H1 (cell line): ENCODE data around the gene TBC1D9B. TPM values are rescaled to one million over a fixed set of nuclear protein-coding genes. Genes with fewer than 3 reads are reported as not detected.

Source experiments
- CTCF ChIA-PET: fragments of 300-600 bp; sonication (Branson Sonifier 250); formaldehyde crosslinking; loops from one replicate; lab custom pipeline; 2021; ENCODE audit not compliant: partially characterized antibody; lab: Charles Lee
- POLR2A ChIA-PET: fragments of 300-600 bp; sonication (Branson Sonifier 250); formaldehyde crosslinking; loops from one replicate; lab custom pipeline; 2021; ENCODE audit warnings: inconsistent platforms; ENCODE audit not compliant: partially characterized antibody; lab: Charles Lee
- DNase-seq, 2 experiments: peaks; one replicate each; pipeline versions ENCODE4 v3.0.0 to v3.0.0-alpha.2; 2010 to 2022; ENCODE audit warnings: low spot score in 2 of 2, low read depth in 1 of 2, mixed read lengths in 1 of 2
- FAIRE-seq: peaks from 2 replicates; lab custom pipeline; 2011; peaks lifted over from hg19 to GRCh38; lab: Jason Lieb, UNC
- H2AFZ ChIP-seq: 2 replicates; pipeline ENCODE4 v1.8.1; 2012; ENCODE audit warnings: low read length, inconsistent platforms
- H2AK5ac ChIP-seq: 2 replicates; pipeline ENCODE4 v1.6.1; 2013; ENCODE audit warnings: low read depth, low read length
- H2BK120ac ChIP-seq: replicated peaks from 2 replicates; pipeline ENCODE3; 2013; ENCODE audit warnings: low read depth, low read length, inconsistent platforms
- H2BK12ac ChIP-seq: 2 replicates; pipeline ENCODE4 v1.6.1; 2013; ENCODE audit warnings: low read depth, low read length
- H2BK15ac ChIP-seq: 2 replicates; pipeline ENCODE4 v1.6.1; 2013; ENCODE audit warnings: low read length
- H2BK20ac ChIP-seq: 2 replicates; pipeline ENCODE4 v1.6.1; 2013; ENCODE audit warnings: low read length
- H2BK5ac ChIP-seq: 2 replicates; pipeline ENCODE4 v1.6.1; 2013; ENCODE audit warnings: low read depth, low read length
- H3K14ac ChIP-seq: 2 replicates; pipeline ENCODE4 v1.6.1; 2013; ENCODE audit warnings: inconsistent platforms; ENCODE audit not compliant: insufficient read length
- H3K18ac ChIP-seq: 2 replicates; pipeline ENCODE4 v1.6.1; 2013; ENCODE audit warnings: low read length; ENCODE audit errors: extremely low read depth
- H3K23ac ChIP-seq: 2 replicates; pipeline ENCODE4 v1.6.1; 2013; ENCODE audit warnings: inconsistent platforms; ENCODE audit not compliant: insufficient read length
- H3K23me2 ChIP-seq: 2 replicates; pipeline ENCODE4 v1.6.1; 2013; ENCODE audit warnings: low read depth, low read length
- H3K27ac ChIP-seq: 2 replicates; pipeline ENCODE4 v1.6.1; 2011; ENCODE audit warnings: low read depth, low read length, inconsistent platforms
- H3K27me3 ChIP-seq, 4 experiments: replicated peaks in 1 of 4; 1 replicate in 1 of 4; 2 replicates in 3 of 4; pipeline versions ENCODE4 v1.6.1 to v1.8.1; 2011 to 2013; ENCODE audit warnings: low read length in 3 of 4, mild to moderate bottlenecking in 3 of 4, inconsistent platforms in 2 of 4, mixed read lengths in 2 of 4, moderate library complexity in 1 of 4; ENCODE audit not compliant: control insufficient read depth in 3 of 4, insufficient read depth in 3 of 4; ENCODE audit errors: extremely low read depth in 1 of 4
- H3K36me3 ChIP-seq, 4 experiments: 2 replicates each; pipeline versions ENCODE4 v1.6.1 to v1.8.1; 2011 to 2013; ENCODE audit warnings: mild to moderate bottlenecking in 4 of 4, low read length in 3 of 4, moderate library complexity in 2 of 4, control low read depth in 1 of 4, inconsistent platforms in 1 of 4; ENCODE audit not compliant: insufficient read depth in 4 of 4, control insufficient read depth in 2 of 4
- H3K4ac ChIP-seq: replicated peaks from 2 replicates; pipeline ENCODE3; 2013; ENCODE audit warnings: low read length, low read depth, mixed read lengths, inconsistent platforms; ENCODE audit not compliant: insufficient read length
- H3K4me1 ChIP-seq, 4 experiments: replicated peaks in 1 of 4; 1 replicate in 1 of 4; 2 replicates in 3 of 4; pipeline versions ENCODE4 v1.6.1 to v1.8.1; 2011 to 2013; ENCODE audit warnings: low read length in 3 of 4, inconsistent platforms in 2 of 4, mixed read lengths in 1 of 4; ENCODE audit not compliant: insufficient read depth in 4 of 4, control insufficient read depth in 3 of 4
- H3K4me2 ChIP-seq, 2 experiments: 2 replicates each; pipeline versions ENCODE4 v1.6.1 to v1.8.1; 2011 to 2013; ENCODE audit warnings: low read depth in 2 of 2, low read length in 2 of 2, control low read depth in 1 of 2, inconsistent platforms in 1 of 2, mild to moderate bottlenecking in 1 of 2; ENCODE audit not compliant: insufficient read depth in 1 of 2
- H3K4me3 ChIP-seq, 4 experiments: fragments of 200-600, 300-600 bp in 1 of 4; sonication (generic), shearing (Covaris generic), sonication (Bioruptor Twin) in 1 of 4; 2 replicates each; pipeline versions ENCODE4 v1.5.1 to v1.8.1; 2011 to 2016; ENCODE audit warnings: low read length in 4 of 4, low read depth in 3 of 4, control low read depth in 2 of 4, inconsistent platforms in 2 of 4, mild to moderate bottlenecking in 2 of 4, mixed read lengths in 1 of 4, moderate library complexity in 1 of 4; ENCODE audit not compliant: insufficient read depth in 2 of 4; ENCODE audit errors: extremely low read depth in 1 of 4
- H3K56ac ChIP-seq: replicated peaks from 2 replicates; pipeline ENCODE3; 2013; ENCODE audit warnings: low read depth, mild to moderate bottlenecking, mixed read lengths, low read length, inconsistent platforms; ENCODE audit not compliant: insufficient read length
- H3K79me1 ChIP-seq: 2 replicates; pipeline ENCODE4 v1.6.1; 2013; ENCODE audit warnings: low read depth, low read length, control low read depth
- H3K79me2 ChIP-seq, 2 experiments: 2 replicates each; pipeline versions ENCODE4 v1.6.1 to v1.8.1; 2012 to 2013; ENCODE audit warnings: low read length in 2 of 2, mild to moderate bottlenecking in 2 of 2, inconsistent platforms in 1 of 2; ENCODE audit not compliant: insufficient read depth in 2 of 2, control insufficient read depth in 1 of 2
- H3K9ac ChIP-seq, 4 experiments: replicated peaks in 1 of 4; 1 replicate in 1 of 4; 2 replicates in 3 of 4; pipeline versions ENCODE4 v1.6.1 to v1.8.1; 2011 to 2013; ENCODE audit warnings: low read depth in 3 of 4, low read length in 3 of 4, control low read depth in 2 of 4, mild to moderate bottlenecking in 2 of 4, moderate library complexity in 2 of 4, inconsistent platforms in 1 of 4; ENCODE audit errors: extremely low read depth in 1 of 4
- H3K9me3 ChIP-seq, 2 experiments: 2 replicates each; pipeline versions ENCODE4 v1.6.1 to v1.8.1; 2012 to 2013; ENCODE audit warnings: mild to moderate bottlenecking in 2 of 2, moderate library complexity in 2 of 2, control low read depth in 1 of 2, inconsistent platforms in 1 of 2, low read depth in 1 of 2, low read length in 1 of 2, mixed read lengths in 1 of 2; ENCODE audit not compliant: insufficient read depth in 2 of 2
- H4K20me1 ChIP-seq, 2 experiments: replicated peaks in 1 of 2; 2 replicates each; pipeline versions ENCODE3 to v1.8.1; 2011 to 2013; ENCODE audit warnings: inconsistent platforms in 2 of 2, low read length in 2 of 2, mild to moderate bottlenecking in 1 of 2; ENCODE audit not compliant: insufficient read depth in 2 of 2, control insufficient read depth in 1 of 2
- H4K5ac ChIP-seq: 2 replicates; pipeline ENCODE4 v1.6.1; 2013; ENCODE audit warnings: low read length, low read depth, mixed read lengths, inconsistent platforms; ENCODE audit not compliant: insufficient read length
- H4K8ac ChIP-seq: 2 replicates; pipeline ENCODE4 v1.8.0; 2013; ENCODE audit warnings: mild to moderate bottlenecking, moderate library complexity, low read length, inconsistent platforms; ENCODE audit not compliant: insufficient read depth; ENCODE audit errors: extremely low read depth
- H4K91ac ChIP-seq: replicated peaks from 2 replicates; pipeline ENCODE3; 2013; ENCODE audit warnings: low read length, mixed read lengths, inconsistent platforms; ENCODE audit not compliant: insufficient read length
- CREB1 ChIP-seq: IDR thresholded peaks from 2 replicates; pipeline ENCODE4 v1.6.1; 2012; ENCODE audit warnings: inconsistent platforms
- CTCF ChIP-seq, 3 experiments: IDR thresholded peaks; 1 replicate in 2 of 3; 2 replicates in 1 of 3; pipeline versions ENCODE4 v1.5.1 to v1.6.1; 2011; ENCODE audit warnings: low read length in 3 of 3, mild to moderate bottlenecking in 3 of 3, inconsistent platforms in 2 of 3, low read depth in 1 of 3, moderate library complexity in 1 of 3; ENCODE audit not compliant: insufficient read depth in 1 of 3; ENCODE audit errors: control extremely low read depth in 1 of 3
- E2F6 ChIP-seq: IDR thresholded peaks from 2 replicates; pipeline ENCODE4 v1.6.1; 2012; ENCODE audit warnings: inconsistent platforms
- EGR1 ChIP-seq: IDR thresholded peaks from 2 replicates; pipeline ENCODE4 v1.6.1; 2011; ENCODE audit warnings: low read depth, low read length, borderline replicate concordance
- EP300 ChIP-seq, 2 experiments: IDR thresholded peaks; 1 replicate in 1 of 2; 2 replicates in 1 of 2; pipeline ENCODE4 v1.6.1; 2011 to 2012; ENCODE audit warnings: low read depth in 2 of 2, low read length in 2 of 2, mild to moderate bottlenecking in 2 of 2, borderline replicate concordance in 1 of 2, inconsistent platforms in 1 of 2, moderate library complexity in 1 of 2
- JUND ChIP-seq: IDR thresholded peaks from 2 replicates; pipeline ENCODE4 v1.6.1; 2011; ENCODE audit warnings: mild to moderate bottlenecking, improper control_type of control experiment, low read length
- KDM1A ChIP-seq: fragments of 200-600, 300-600 bp; sonication (generic); IDR thresholded peaks from 2 replicates; pipeline ENCODE4 v1.7.1; 2016; ENCODE audit warnings: mild to moderate bottlenecking, low read length, borderline replicate concordance
- NANOG ChIP-seq: IDR thresholded peaks from 2 replicates; pipeline ENCODE4 v1.6.1; 2011; ENCODE audit warnings: low read length, low read depth, mild to moderate bottlenecking, inconsistent platforms; ENCODE audit not compliant: insufficient read depth, poor library complexity, severe bottlenecking
- PHF8 ChIP-seq: fragments of 200-600 bp; sonication (generic); conservative IDR thresholded peaks from 2 replicates; pipeline ENCODE4 v1.7.1; 2012; ENCODE audit warnings: low read depth, mild to moderate bottlenecking, inconsistent platforms, low read length, moderate library complexity
- TEAD4 ChIP-seq: IDR thresholded peaks from 2 replicates; pipeline ENCODE4 v1.6.1; 2012; ENCODE audit warnings: low read depth, low read length, inconsistent platforms, mixed read lengths
- WGBS, 2 experiments: shearing (Covaris generic) in 1 of 2; methylation state at CpG; one replicate each; pipeline versions ENCODE4 v1.1.6 to v1.1.7; 2013 to 2015; ENCODE audit warnings: low lambda C conversion rate in 2 of 2, mixed read lengths in 2 of 2, inconsistent platforms in 1 of 2, low coverage in 1 of 2, missing lambda C conversion rate in 1 of 2; ENCODE audit not compliant: insufficient replicate concordance in 2 of 2, insufficient coverage in 1 of 2, insufficient read length in 1 of 2; ENCODE audit errors: extremely low coverage in 1 of 2, missing lambda C conversion rate in 1 of 2; 5-methylcytosine and 5-hydroxymethylcytosine counted together
- polyA plus RNA-seq, 7 experiments: library from polyadenylated mRNA; depleted of rRNA in 3 of 7; stranded (reverse) in 5 of 7; unstranded in 2 of 7; fragments of >200 nt in 5 of 7; fragments of 200-250 nt in 2 of 7; gene quantifications; 1 replicate in 5 of 7; 2 replicates in 1 of 7; 4 replicates in 1 of 7; pipeline versions ENCODE4 v1.2.1 to v1.2.3, GENCODE V29; 2011 to 2013; ENCODE audit warnings: missing spikeins in 2 of 7, mixed read lengths in 2 of 7
- total RNA-seq: library from RNA; stranded (reverse); fragmentation: NEBNext Ultra II Directional; extraction: Animal tissue kit (Norgen Biotek cat#: 25700); gene quantifications from 2 replicates; pipeline ENCODE4 v1.2.1, GENCODE V29; 2021

The TBC1D9B gene
- total and polyA plus RNA-seq, 2 of the 8 experiments (the other 6 are each of a cell fraction or from before 2014, with no cell fraction given), result 33.6 to 57.1 TPM

DNA sequence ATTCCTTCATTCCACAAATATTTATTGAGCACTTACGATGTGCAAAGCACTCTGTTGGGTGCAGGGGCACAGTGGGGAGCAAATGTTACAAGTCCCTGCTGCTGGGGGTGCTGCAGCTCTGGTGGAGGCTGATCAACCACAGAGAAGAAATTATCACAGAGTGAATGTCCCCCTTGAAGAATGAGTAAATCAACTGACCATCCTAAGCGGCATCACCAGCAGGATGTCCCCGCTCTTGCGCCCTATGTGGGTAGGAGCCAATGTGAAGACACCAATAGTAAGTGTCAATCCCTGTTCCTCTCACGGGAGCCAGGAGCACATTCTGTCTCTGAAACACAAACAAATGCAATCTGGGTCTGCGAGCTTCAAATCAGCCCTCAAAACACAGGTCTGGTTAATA, 47.4 kb upstream of the TBC1D9B start:
- Histone ChIP-seq H3K27me3 (no peaks in the 10 kb centered on the region), H3K9me3 (no peaks in the 10 kb centered on the region), H3K4me1 (no peaks in the 10 kb centered on the region), H2BK20ac (no peak overlapping the region), H4K20me1 (peaks cover 0 to 2% of the 10 kb centered on the region in 2 experiments), H3K56ac (no peak overlapping the region), H4K5ac (no peak overlapping the region), H3K9ac (no peak overlapping the region), H3K4me2 (no peak overlapping the region), H3K36me3 (peaks cover 3 to 17% (median 6%) of the 10 kb centered on the region in 4 experiments; a peak in 6 of 8 replicates), H4K91ac (no peak overlapping the region), H3K79me2 (no peaks in the 10 kb centered on the region), H3K18ac (no peak overlapping the region), H2BK12ac (no peak overlapping the region), H3K23ac (no peak overlapping the region), H2BK15ac (no peak overlapping the region), H2AK5ac (no peak overlapping the region), H2AFZ (no peak overlapping the region), H3K27ac (no peak overlapping the region), H3K14ac (no peak overlapping the region), H2BK5ac (no peak overlapping the region), H3K79me1 (no peaks in the 10 kb centered on the region), H2BK120ac (no peak overlapping the region), H3K23me2 (no peaks in the 10 kb centered on the region), H3K4me3 (no peak overlapping the region), H4K8ac (no peak overlapping the region), H3K4ac (no peak overlapping the region)
- ChIA-PET POLR2A (interaction anchor here (1.4 kb wide), 1 partner anchor 10 kb away, joined by 3 read pairs; no protein-coding TSS in a partner anchor), CTCF (interaction anchor here (0.6 to 1.3 kb wide), 3 partner anchors 12 to 97 kb away, joined by 3 to 4 read pairs (median 3); no protein-coding TSS in a partner anchor)
- FAIRE-seq, result no peak
- DNase-seq, result peak in 1 of 2 experiments; percentile 26
- 92% methylated on average over 6 of the region's 6 CpGs; no CpG with 5 or more reads in 1 of the 2 experiments for WGBS, 2 experiments
- no peak for TF ChIP-seq CREB1
- no peak for TF ChIP-seq TEAD4
- no peak for TF ChIP-seq KDM1A
- TF ChIP-seq NANOG, result no peak
- TF ChIP-seq CTCF (IDR thresholded peaks at IDR 0.05; ENCODE audit: control extremely low read depth in 1 of 3, insufficient read depth in 1 of 3, low read depth in 1 of 3, low read length in 3 of 3), result no peak
- TF ChIP-seq EGR1, result no peak
- TF ChIP-seq E2F6, result no peak
- no peak for TF ChIP-seq JUND
- TF ChIP-seq EP300 (IDR thresholded peaks at IDR 0.05; ENCODE audit: borderline replicate concordance in 1 of 2, low read depth in 2 of 2, low read length in 2 of 2), result no peak
- no peak for TF ChIP-seq PHF8
